Suprapubic skin (tissue), 4 donors: ENCODE data around the gene NR4A1.

Source experiments
- CTCF ChIP-seq, 2 donors: fragments of 200-600 bp in 1 of 2; fragments of 450-650 bp in 1 of 2; sonication (generic) in 1 of 2; IDR thresholded peaks; one replicate each; pipeline ENCODE4 v1.5.1; 2016 to 2019; ENCODE audit warnings: antibody characterized with exemption in 2 of 2, mild to moderate bottlenecking in 1 of 2, moderate library complexity in 1 of 2
- EP300 ChIP-seq: sonication (generic); formaldehyde crosslinking; IDR thresholded peaks from one replicate; pipeline ENCODE4 v1.6.1; 2017; ENCODE audit warnings: antibody characterized with exemption
- POLR2A ChIP-seq, 2 donors: fragments of 450-650 bp; IDR thresholded peaks; one replicate each; pipeline ENCODE4 v1.6.1; 2017; ENCODE audit warnings: antibody characterized with exemption in 2 of 2, mild to moderate bottlenecking in 2 of 2, moderate library complexity in 2 of 2
- POLR2AphosphoS5 ChIP-seq, 3 donors: sonication (generic); formaldehyde crosslinking; IDR thresholded peaks; one replicate each; pipeline ENCODE4 v1.6.1; 2017; ENCODE audit warnings: antibody characterized with exemption in 3 of 3

GRCh38 chr12:52070185-52070925 is 19.1 kb downstream of the NR4A1 start:
- no peak for TF ChIP-seq CTCF (IDR thresholded peaks at IDR 0.05)
- TF ChIP-seq EP300: no peak
- no peak for TF ChIP-seq POLR2A (IDR thresholded peaks at IDR 0.05)
- no peak for TF ChIP-seq POLR2AphosphoS5 (IDR thresholded peaks at IDR 0.05)
